ENCODE results near the gene ESYT1. TPM values are rescaled to one million over a fixed set of nuclear protein-coding genes. Genes with fewer than 3 reads are reported as not detected.
"Not testable (repeated sequence)": the region's sequence is repeated elsewhere in the genome, so short reads cannot be mapped to it uniquely, and the experiment has no call there.

Gene ESYT1
- total and polyA plus RNA-seq, 2 donors = 39.2 to 63.4 TPM

DNA sequence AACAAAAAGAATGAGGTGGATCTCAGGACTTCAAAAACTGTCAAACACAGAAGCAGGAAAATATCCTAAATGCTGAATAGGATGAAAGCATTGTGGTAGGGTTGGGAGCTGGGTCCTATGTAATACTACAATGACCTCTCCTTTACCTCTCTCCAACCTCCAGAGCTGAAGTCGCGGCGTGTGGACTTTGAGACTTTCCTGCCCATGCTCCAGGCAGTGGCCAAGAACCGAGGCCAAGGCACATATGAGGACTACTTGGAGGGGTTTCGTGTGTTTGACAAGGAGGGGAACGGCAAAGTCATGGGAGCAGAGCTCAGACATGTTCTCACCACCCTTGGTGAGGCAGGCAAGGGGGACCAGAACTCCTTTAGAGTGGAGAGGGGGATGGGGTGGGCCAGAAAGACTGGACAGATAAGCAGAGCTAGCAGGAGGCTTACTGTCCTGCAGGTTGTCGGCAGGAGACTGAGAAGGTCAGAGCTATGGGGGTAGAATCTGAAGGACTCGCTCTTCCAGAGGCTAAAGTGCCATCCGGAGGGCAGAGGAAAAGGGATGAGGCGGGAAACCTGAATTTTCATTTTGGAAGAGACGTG lies 27.3 kb downstream of the ESYT1 start:
- 98% methylated on average over 11 of the region's 11 CpGs for WGBS
- Histone ChIP-seq H3K27ac (ENCODE audit: low read depth in 1 of 2, low read length in 1 of 2) (no peak overlapping the region), H3K4me1 (ENCODE audit: control insufficient read depth in 2 of 2, insufficient read depth in 2 of 2, low read length in 2 of 2) (peaks cover 30 to 60% of the 10 kb centered on the region in 2 donors)

DNA sequence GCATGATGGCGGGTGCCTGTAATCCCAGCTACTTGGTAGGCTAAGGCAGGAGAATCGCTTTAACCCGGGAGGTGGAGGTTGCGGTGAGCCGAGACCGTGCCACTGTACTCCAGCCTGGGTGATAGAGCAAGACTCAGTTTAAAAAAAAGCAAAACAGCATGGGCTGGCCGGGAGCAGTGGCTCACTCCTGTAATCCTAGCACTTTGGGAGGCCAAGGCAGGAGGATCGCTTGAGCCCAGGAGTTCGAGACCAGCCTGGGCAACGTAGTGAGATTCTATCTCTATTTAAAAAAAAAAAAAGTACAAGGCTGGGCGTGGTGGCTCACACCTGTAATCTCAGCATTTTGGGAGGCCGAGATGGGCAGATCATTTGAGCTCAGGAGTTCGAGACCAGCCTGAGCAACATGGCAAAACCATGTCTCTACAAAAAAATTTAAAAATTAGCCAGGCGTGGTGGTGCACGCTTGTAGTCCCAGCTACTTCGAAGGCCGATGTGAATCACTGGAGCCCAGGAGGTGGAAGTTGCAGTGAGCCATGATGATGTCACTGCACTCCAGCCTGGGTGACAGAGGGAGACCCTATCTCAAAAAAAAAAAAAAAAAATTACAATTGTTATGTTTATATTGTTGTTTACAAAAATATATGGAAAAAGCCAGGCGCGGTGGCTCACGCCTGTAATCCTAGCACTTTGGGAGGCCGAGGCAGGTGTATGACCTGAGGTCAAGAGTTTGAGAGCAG lies 28.6 kb downstream of the ESYT1 start:
- Histone ChIP-seq H3K36me3 (ENCODE audit: control insufficient read depth in 2 of 2, insufficient read depth in 2 of 2, low read length in 1 of 2) (peaks cover 26 to 33% of the 10 kb centered on the region in 2 donors), H3K27ac (ENCODE audit: low read depth in 1 of 2, low read length in 1 of 2) (peak overlapping the region; percentile 77 to 91), H3K4me3 (ENCODE audit: low read length in 2 of 2) (peak overlapping the region in 1 of 2 donors; percentile 62), H3K4me1 (ENCODE audit: control insufficient read depth in 2 of 2, insufficient read depth in 2 of 2, low read length in 2 of 2) (peaks cover 37 to 65% of the 10 kb centered on the region in 2 donors)
- not testable (repeated sequence) for DNase-seq (ENCODE audit: low read depth in 6 of 9, low spot score in 9 of 9); H3K27me3 ChIP-seq (ENCODE audit: control insufficient read depth in 2 of 2, insufficient read depth in 1 of 2, low read length in 1 of 2); H3K9me3 ChIP-seq (ENCODE audit: control insufficient read depth in 2 of 2, insufficient read depth in 1 of 2, low read length in 1 of 2)
- WGBS = 97% methylated on average over 21 of the region's 21 CpGs

More for the DNA sequence above, 27.3 kb downstream of the ESYT1 start:
- no peak for DNase-seq (ENCODE audit: low read depth in 6 of 9, low spot score in 9 of 9)
- no peak overlapping the region for H3K4me3 ChIP-seq (ENCODE audit: low read length in 2 of 2)
- H3K27me3 ChIP-seq (ENCODE audit: control insufficient read depth in 2 of 2, insufficient read depth in 1 of 2, low read length in 1 of 2) = no peaks in the 10 kb centered on the region
- H3K9me3 ChIP-seq (ENCODE audit: control insufficient read depth in 2 of 2, insufficient read depth in 1 of 2, low read length in 1 of 2) = no peaks in the 10 kb centered on the region
- H3K36me3 ChIP-seq (ENCODE audit: control insufficient read depth in 2 of 2, insufficient read depth in 2 of 2, low read length in 1 of 2) = peaks cover 13 to 20% of the 10 kb centered on the region in 2 donors

DNA sequence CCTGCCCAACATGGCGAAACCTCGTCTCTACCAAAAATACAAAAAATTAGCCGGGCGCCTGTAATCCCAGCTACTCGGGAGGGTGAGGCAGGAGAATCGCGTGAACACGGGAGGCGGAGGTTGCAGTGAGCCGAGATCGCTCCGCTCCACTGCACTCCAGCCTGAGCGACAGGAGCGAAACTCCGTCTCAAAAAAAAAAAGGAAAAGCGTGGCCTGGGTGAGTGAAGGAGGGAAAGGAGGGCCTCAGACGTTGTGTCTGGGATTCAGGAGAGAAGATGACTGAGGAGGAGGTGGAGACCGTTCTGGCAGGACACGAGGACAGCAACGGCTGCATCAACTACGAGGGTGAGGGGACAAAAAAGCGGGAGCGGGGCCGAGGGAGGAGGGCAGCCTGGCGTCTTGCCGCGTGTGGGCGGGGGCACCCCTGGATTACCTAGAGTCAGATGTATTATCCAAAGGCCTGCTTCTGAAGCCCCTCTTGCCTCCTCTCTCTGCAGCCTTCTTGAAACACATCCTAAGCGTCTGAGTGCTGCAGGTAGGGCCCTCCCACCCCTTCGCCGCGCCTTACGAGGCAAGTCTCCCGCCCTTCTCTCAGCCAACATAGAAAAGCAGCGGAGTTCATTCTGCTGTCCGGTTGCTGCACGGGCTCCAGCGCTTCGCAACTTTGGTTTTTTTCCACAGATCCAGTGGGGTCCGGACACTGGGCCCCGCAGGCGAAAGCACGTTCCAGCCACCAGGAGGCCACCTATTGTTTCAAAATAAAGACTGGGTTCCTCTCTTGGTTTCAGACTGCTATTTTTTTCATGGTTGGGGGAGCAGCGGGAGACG lies 29.3 kb downstream of the ESYT1 start:
- Histone ChIP-seq H3K4me1 (ENCODE audit: control insufficient read depth in 2 of 2, insufficient read depth in 2 of 2, low read length in 2 of 2) (peaks cover 37 to 63% of the 10 kb centered on the region in 2 donors), H3K27ac (ENCODE audit: low read depth in 1 of 2, low read length in 1 of 2) (peak overlapping the region; percentile 77 to 91), H3K27me3 (ENCODE audit: control insufficient read depth in 2 of 2, insufficient read depth in 1 of 2, low read length in 1 of 2) (no peaks in the 10 kb centered on the region), H3K9me3 (ENCODE audit: control insufficient read depth in 2 of 2, insufficient read depth in 1 of 2, low read length in 1 of 2) (no peaks in the 10 kb centered on the region), H3K4me3 (ENCODE audit: low read length in 2 of 2) (peak overlapping the region; percentile 62 to 88), H3K36me3 (ENCODE audit: control insufficient read depth in 2 of 2, insufficient read depth in 2 of 2, low read length in 1 of 2) (peaks cover 33 to 41% of the 10 kb centered on the region in 2 donors)
- 7% methylated on average over 45 of the region's 45 CpGs for WGBS
- DNase-seq (ENCODE audit: low read depth in 6 of 9, low spot score in 9 of 9) = peak in 8 of 9 donors; percentile 47 to 82 (median 52)

DNA sequence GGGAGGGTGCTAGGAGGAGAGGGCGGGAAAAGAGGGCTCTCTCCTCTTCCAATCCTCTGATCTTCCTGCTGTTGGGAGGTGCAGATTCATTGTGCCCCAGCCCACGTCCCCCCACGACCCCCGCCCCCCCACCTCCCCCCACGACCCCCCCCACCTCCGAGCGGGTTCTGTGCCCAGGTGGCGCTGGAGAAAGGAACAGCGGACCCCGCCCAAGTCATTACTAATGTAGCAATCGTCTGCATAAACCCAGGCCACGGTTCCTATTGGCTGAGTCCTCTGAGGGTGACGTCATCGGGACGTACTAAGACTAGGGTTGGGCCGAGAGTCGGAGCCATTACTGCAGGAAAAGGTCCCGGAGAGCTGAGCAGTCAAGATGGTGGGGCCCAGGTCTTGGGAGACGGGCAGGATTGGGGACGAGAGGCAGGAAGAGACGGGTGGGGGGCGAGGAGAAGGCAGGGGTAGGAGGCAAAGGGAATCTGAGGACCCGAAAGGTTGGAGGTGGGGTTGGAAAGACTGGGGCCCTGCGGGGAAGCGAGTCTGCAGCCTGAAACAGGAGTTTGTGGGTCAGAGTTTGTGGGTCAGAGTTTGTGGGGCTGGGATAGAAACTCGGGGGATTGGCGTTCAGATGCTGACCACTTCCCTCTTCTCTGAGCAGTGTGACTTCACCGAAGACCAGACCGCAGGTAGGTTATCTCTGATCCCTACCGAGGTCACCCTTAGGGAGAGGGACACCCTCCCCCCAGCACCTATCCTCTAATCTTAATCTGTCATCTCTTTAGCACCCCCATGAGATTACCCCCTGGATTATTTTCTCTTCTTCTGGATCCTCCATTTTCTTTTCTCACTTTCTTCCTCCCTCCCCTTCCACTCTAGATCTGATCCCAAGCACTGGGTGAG lies 30.2 kb downstream of the ESYT1 start, which contains the start of gene MYL6:
Gene MYL6 (plus strand): TSS at position 331 of the 897 bp plus-strand sequence. CDS start 43 bp downstream, at position 374.
- peak; percentile 86 to 98 (median 96) for DNase-seq (ENCODE audit: low read depth in 6 of 9, low spot score in 9 of 9)
- Histone ChIP-seq H3K27ac (ENCODE audit: low read depth in 1 of 2, low read length in 1 of 2) (peak within 1 kb of the TSS; percentile 91 to 92), H3K27me3 (ENCODE audit: control insufficient read depth in 2 of 2, insufficient read depth in 1 of 2, low read length in 1 of 2) (no peaks in the 10 kb centered on the region), H3K4me3 (ENCODE audit: low read length in 2 of 2) (peak within 1 kb of the TSS; percentile 62 to 88), H3K36me3 (ENCODE audit: control insufficient read depth in 2 of 2, insufficient read depth in 2 of 2, low read length in 1 of 2) (peaks cover 40 to 49% of the 10 kb centered on the region in 2 donors), H3K4me1 (ENCODE audit: control insufficient read depth in 2 of 2, insufficient read depth in 2 of 2, low read length in 2 of 2) (peaks cover 31 to 56% of the 10 kb centered on the region in 2 donors), H3K9me3 (ENCODE audit: control insufficient read depth in 2 of 2, insufficient read depth in 1 of 2, low read length in 1 of 2) (no peaks in the 10 kb centered on the region)
- under 1% methylated on average over 30 of the region's 30 CpGs for WGBS

DNA sequence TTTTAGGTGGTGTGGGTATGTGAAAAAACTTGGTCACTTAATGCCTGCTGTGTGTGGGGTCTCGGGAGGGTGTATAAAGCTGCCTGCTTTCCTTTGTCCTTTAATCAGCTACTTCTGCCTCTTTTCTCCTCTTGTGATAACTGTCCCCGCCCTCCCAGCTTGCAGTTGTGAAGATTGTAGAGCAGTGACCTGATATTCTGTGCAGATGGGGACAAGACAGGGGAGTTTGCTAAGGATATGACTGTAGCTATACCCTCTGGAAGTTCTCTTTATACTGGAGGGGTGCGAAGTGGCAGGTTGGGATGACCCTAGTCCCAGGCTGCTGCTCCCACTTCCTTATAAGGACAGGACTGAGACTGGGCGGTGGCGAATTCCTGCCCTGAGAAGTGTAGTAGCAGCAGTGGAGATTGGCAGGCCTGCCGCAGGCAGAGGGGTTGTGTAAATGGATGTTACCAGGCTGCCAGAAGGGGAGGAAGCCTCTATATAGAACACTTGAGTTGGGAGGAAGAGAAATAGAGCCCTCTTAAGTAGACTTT lies 30.9 kb downstream of the ESYT1 start:
- H3K4me1 ChIP-seq (ENCODE audit: control insufficient read depth in 2 of 2, insufficient read depth in 2 of 2, low read length in 2 of 2) = peaks cover 26 to 49% of the 10 kb centered on the region in 2 donors
- peak in 4 of 9 donors; percentile 22 to 56 (median 30) for DNase-seq (ENCODE audit: low read depth in 6 of 9, low spot score in 9 of 9)
- H3K9me3 ChIP-seq (ENCODE audit: control insufficient read depth in 2 of 2, insufficient read depth in 1 of 2, low read length in 1 of 2) = no peaks in the 10 kb centered on the region
- peak overlapping the region; percentile 91 to 92 for H3K27ac ChIP-seq (ENCODE audit: low read depth in 1 of 2, low read length in 1 of 2)
- peak overlapping the region; percentile 62 to 88 for H3K4me3 ChIP-seq (ENCODE audit: low read length in 2 of 2)
- WGBS = 6% methylated on average over 6 of the region's 6 CpGs
- no peaks in the 10 kb centered on the region for H3K27me3 ChIP-seq (ENCODE audit: control insufficient read depth in 2 of 2, insufficient read depth in 1 of 2, low read length in 1 of 2)
- H3K36me3 ChIP-seq (ENCODE audit: control insufficient read depth in 2 of 2, insufficient read depth in 2 of 2, low read length in 1 of 2) = peaks cover 47 to 57% of the 10 kb centered on the region in 2 donors

DNA sequence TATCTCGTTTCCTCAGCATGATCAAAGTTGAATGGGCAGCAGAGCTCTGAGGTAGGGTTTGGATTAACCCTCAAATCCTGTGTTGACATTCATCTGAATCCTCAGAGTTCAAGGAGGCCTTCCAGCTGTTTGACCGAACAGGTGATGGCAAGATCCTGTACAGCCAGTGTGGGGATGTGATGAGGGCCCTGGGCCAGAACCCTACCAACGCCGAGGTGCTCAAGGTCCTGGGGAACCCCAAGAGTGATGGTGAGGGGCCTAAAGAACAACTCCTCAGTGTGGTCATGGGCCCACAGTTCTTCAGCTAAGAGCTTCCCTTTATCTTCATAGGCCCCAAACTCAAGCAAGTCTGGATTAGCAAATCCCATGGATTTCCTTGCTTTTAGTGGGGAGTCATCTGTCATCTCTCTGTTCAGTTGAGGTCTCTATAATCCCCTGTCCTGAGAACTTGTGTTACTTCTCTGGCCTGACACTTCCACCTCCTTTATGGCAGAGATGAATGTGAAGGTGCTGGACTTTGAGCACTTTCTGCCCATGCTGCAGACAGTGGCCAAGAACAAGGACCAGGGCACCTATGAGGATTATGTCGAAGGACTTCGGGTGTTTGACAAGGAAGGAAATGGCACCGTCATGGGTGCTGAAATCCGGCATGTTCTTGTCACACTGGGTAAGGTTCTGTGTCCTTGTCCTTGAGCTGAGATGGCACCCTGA lies 31.6 kb downstream of the ESYT1 start:
- no peak for DNase-seq (ENCODE audit: low read depth in 6 of 9, low spot score in 9 of 9)
- H3K4me1 ChIP-seq (ENCODE audit: control insufficient read depth in 2 of 2, insufficient read depth in 2 of 2, low read length in 2 of 2) = peaks cover 26 to 42% of the 10 kb centered on the region in 2 donors
- H3K9me3 ChIP-seq (ENCODE audit: control insufficient read depth in 2 of 2, insufficient read depth in 1 of 2, low read length in 1 of 2) = no peaks in the 10 kb centered on the region
- H3K27me3 ChIP-seq (ENCODE audit: control insufficient read depth in 2 of 2, insufficient read depth in 1 of 2, low read length in 1 of 2) = no peaks in the 10 kb centered on the region
- WGBS = 78% methylated on average over 8 of the region's 8 CpGs
- peak overlapping the region; percentile 62 to 88 for H3K4me3 ChIP-seq (ENCODE audit: low read length in 2 of 2)
- peaks cover 54 to 63% of the 10 kb centered on the region in 2 donors for H3K36me3 ChIP-seq (ENCODE audit: control insufficient read depth in 2 of 2, insufficient read depth in 2 of 2, low read length in 1 of 2)
- H3K27ac ChIP-seq (ENCODE audit: low read depth in 1 of 2, low read length in 1 of 2) = peak overlapping the region; percentile 91 to 92

DNA sequence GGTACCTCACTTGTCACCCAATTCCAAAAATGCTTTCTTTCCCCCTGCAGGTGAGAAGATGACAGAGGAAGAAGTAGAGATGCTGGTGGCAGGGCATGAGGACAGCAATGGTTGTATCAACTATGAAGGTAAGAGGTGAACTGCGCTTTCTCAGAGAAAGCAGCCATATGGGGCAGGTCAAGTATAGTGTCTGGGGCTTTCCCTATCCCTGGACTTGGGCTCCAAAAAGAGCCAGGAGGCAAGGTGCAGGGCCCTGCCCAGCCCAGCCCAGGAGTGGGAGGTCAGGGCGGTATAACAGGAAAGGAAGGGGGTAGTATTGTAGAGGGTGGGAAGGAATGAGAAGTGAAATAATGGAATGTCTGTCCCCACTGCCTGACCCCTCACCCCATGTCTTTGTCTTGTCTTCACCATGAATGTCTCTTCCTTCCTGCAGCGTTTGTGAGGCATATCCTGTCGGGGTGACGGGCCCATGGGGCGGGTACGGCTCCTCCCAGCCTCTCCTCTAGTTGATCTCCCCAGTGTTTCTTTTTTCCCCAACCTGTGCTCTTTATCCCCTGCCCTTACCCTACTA lies 32.2 kb downstream of the ESYT1 start:
- Histone ChIP-seq H3K4me1 (ENCODE audit: control insufficient read depth in 2 of 2, insufficient read depth in 2 of 2, low read length in 2 of 2) (peaks cover 26 to 41% of the 10 kb centered on the region in 2 donors), H3K27ac (ENCODE audit: low read depth in 1 of 2, low read length in 1 of 2) (peak overlapping the region; percentile 91 to 92), H3K27me3 (ENCODE audit: control insufficient read depth in 2 of 2, insufficient read depth in 1 of 2, low read length in 1 of 2) (no peaks in the 10 kb centered on the region), H3K4me3 (ENCODE audit: low read length in 2 of 2) (peak overlapping the region; percentile 62 to 88), H3K36me3 (ENCODE audit: control insufficient read depth in 2 of 2, insufficient read depth in 2 of 2, low read length in 1 of 2) (peaks cover 59 to 64% of the 10 kb centered on the region in 2 donors), H3K9me3 (ENCODE audit: control insufficient read depth in 2 of 2, insufficient read depth in 1 of 2, low read length in 1 of 2) (no peaks in the 10 kb centered on the region)
- 46% methylated on average over 7 of the region's 7 CpGs for WGBS
- DNase-seq (ENCODE audit: low read depth in 6 of 9, low spot score in 9 of 9) = peak in 4 of 9 donors; percentile 38 to 66 (median 48)

Data from thymus (tissue), 11 donors.